Immature natural killer cell (primary cell): ENCODE results near the gene GMCL2. TPM values are rescaled to one million over a fixed set of nuclear protein-coding genes. Genes with fewer than 3 reads are reported as not detected.

ENCODE experiments used
- DNase-seq, 3 donors: peaks; one replicate each; pipeline ENCODE4 v3.0.0; 2022; ENCODE audit warnings: mixed read lengths in 1 of 3
- H3K27ac Mint-ChIP-seq, 6 donors: one replicate each; pipeline ENCODE4 v1.8.0; 2020; ENCODE audit warnings: mixed read lengths in 6 of 6, mild to moderate bottlenecking in 5 of 6, inconsistent platforms in 4 of 6, moderate library complexity in 3 of 6
- H3K27me3 Mint-ChIP-seq, 3 donors: one replicate each; pipeline ENCODE4 v1.8.0; 2020 to 2021; ENCODE audit warnings: low read depth in 3 of 3, mild to moderate bottlenecking in 3 of 3, mixed read lengths in 3 of 3, moderate library complexity in 3 of 3, inconsistent platforms in 1 of 3
- H3K36me3 Mint-ChIP-seq, 3 donors: one replicate each; pipeline ENCODE4 v1.8.0; 2020; ENCODE audit warnings: mixed read lengths in 3 of 3, inconsistent platforms in 2 of 3, mild to moderate bottlenecking in 2 of 3
- H3K4me1 Mint-ChIP-seq, 2 donors: one replicate each; pipeline ENCODE4 v1.8.0; 2020; ENCODE audit warnings: inconsistent platforms in 2 of 2, mild to moderate bottlenecking in 2 of 2, mixed read lengths in 2 of 2, moderate library complexity in 1 of 2
- H3K4me3 Mint-ChIP-seq, 5 donors: one replicate each; pipeline ENCODE4 v1.8.0; 2020; ENCODE audit warnings: mild to moderate bottlenecking in 5 of 5, mixed read lengths in 5 of 5, inconsistent platforms in 3 of 5, moderate library complexity in 3 of 5
- H3K9me3 Mint-ChIP-seq, 6 donors: one replicate each; pipeline ENCODE4 v1.8.0; 2020; ENCODE audit warnings: mild to moderate bottlenecking in 6 of 6, mixed read lengths in 6 of 6, inconsistent platforms in 4 of 6, moderate library complexity in 3 of 6
- polyA plus RNA-seq, 3 donors: library from polyadenylated mRNA; unstranded; fragments of 300-500 nt; fragmentation: Illumina TruSeq; gene quantifications; one replicate each; pipeline ENCODE4 v1.2.3, GENCODE V29; 2021

Gene GMCL2
- polyA plus RNA-seq, 3 donors from 2014 or later: not detected

DNA sequence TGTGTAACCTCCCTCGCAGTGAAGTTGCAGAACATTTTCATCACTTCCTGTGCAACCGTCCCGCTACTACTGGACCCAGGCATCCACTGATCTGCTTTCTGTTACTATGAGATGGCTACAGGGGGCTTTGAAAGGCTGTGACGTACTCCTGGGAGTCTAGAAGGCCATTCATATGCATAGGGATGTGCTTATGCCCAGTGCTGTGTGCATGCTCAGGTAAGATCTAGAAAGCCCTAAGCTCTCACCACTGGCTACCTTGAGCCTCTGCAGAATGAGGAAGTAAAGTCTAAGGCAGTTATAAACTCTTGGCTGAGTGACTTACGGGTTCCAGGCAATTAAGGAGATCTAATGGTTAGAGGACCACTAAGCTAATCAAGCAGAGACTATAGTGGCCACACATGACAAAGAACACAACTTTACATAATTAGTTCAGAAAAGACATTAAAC is 28.9 kb upstream of the GMCL2 start:
- peak overlapping the region; percentile 4 to 75 (median 23) for H3K27ac Mint-ChIP-seq
- H3K4me3 Mint-ChIP-seq: no peak overlapping the region
- H3K4me1 Mint-ChIP-seq: peaks cover 16 to 35% of the 10 kb centered on the region in 2 donors
- H3K36me3 Mint-ChIP-seq: peaks cover 8 to 30% (median 10%) of the 10 kb centered on the region in 3 donors
- no peaks in the 10 kb centered on the region for H3K9me3 Mint-ChIP-seq
- no peak for DNase-seq
- H3K27me3 Mint-ChIP-seq: peaks cover 6 to 8% (median 6%) of the 10 kb centered on the region in 3 donors

DNA sequence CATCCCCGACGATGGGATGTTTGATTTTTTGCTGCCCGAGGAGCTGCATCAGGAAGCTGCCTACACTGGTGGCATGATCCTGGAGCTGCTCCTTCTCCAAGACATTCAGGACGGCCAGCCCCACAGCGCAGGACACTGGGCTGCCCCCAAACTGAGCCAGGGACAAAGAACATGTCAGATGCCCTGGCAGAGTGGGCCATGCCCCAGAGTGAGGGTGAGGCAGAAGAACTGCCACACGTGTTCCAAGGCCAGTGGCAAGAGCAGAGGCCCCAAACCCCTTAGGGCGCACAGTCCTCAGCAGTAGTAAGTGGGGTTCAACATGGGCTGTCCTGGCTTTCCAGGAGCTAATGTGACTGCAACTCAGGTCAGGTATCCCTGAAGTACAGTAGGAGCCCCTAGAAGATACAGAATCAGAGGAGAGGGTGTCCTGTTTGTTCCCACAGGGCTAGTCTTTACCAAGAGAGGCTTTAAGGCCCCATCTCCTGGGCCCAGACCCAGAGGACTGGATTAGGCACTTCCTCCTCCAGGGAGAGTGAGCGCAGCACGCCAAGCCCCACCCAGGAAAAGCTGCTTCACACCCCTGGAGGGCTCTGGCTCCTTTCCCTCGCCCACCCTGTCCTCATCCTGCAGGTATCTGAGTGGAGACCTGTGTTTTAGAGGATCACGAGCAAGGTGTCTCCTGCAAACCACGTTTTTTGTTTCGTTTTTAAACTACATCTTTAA is 28.3 kb upstream of the GMCL2 start:
- Mint-ChIP-seq H3K4me3 (no peak overlapping the region), H3K9me3 (no peaks in the 10 kb centered on the region), H3K36me3 (peaks cover 9 to 34% (median 12%) of the 10 kb centered on the region in 3 donors), H3K27ac (peak overlapping the region in 3 of 6 donors; percentile 4 to 51 (median 32)), H3K27me3 (peaks cover 6 to 10% (median 6%) of the 10 kb centered on the region in 3 donors), H3K4me1 (peaks cover 16 to 29% of the 10 kb centered on the region in 2 donors)
- DNase-seq: no peak

DNA sequence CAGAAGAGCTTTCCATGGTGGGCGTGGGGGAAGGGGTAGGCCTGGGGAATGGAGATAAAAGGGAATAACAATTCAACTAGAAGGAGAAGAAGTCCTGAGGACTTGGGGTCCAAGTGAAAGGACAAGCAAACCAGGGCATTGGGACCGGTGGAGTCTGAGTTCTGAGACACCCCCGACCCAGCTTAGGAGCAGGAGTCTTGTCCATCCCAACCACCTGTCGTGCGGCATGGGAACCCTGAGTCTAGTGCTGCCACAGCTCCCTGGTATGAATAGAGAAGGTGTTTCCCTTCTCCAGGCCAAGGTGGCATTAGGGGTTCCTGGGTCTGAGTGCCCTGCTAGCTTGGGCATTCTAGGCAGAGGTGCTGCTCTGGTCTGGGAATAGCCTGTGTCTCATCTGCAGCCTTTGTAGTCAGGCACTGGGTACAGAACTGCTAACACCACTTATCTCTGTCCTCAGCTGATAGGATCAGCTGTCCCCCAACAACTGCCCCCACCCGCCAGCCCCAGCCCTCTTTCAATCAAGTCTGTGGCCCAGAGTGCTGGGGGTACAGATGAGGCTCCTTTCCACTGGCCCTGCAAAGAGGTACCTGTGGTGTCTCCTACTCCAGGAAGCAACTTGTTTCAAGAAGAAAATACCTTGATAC is 27.1 kb upstream of the GMCL2 start:
- no peak for DNase-seq

DNA sequence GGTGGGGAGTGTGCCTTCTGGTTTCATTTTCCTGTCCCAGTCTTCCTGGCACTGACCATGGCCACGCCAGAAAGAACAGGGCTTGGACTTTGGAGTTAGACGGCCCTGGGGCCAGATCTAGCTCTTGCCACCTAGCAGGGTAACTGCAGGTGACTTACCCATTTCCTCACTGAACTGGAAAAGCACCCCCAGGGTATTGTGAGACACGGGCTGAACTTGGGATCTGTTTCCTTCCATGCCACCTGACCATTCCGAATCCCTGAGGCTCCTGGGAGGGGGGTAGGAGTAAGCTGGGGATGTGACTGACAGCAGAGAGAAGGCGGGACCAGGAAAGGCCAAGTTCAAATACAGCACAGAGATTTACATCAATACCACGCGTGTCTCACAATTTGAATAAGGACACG is 26.6 kb upstream of the GMCL2 start:
- Mint-ChIP-seq H3K4me1 (peaks cover 19 to 31% of the 10 kb centered on the region in 2 donors), H3K9me3 (no peaks in the 10 kb centered on the region), H3K27ac (peak overlapping the region in 1 of 6 donors; percentile 6), H3K27me3 (peaks cover 3 to 8% (median 6%) of the 10 kb centered on the region in 3 donors), H3K4me3 (no peak overlapping the region), H3K36me3 (peaks cover 13 to 48% (median 16%) of the 10 kb centered on the region in 3 donors)
- DNase-seq: no peak

More for the DNA sequence above, 27.1 kb upstream of the GMCL2 start:
- H3K27ac Mint-ChIP-seq: peak overlapping the region in 1 of 6 donors; percentile 6
- no peaks in the 10 kb centered on the region for H3K9me3 Mint-ChIP-seq
- H3K36me3 Mint-ChIP-seq: peaks cover 13 to 45% (median 16%) of the 10 kb centered on the region in 3 donors
- peaks cover 16 to 29% of the 10 kb centered on the region in 2 donors for H3K4me1 Mint-ChIP-seq
- H3K4me3 Mint-ChIP-seq: no peak overlapping the region
- H3K27me3 Mint-ChIP-seq: peaks cover 3 to 8% (median 6%) of the 10 kb centered on the region in 3 donors

DNA sequence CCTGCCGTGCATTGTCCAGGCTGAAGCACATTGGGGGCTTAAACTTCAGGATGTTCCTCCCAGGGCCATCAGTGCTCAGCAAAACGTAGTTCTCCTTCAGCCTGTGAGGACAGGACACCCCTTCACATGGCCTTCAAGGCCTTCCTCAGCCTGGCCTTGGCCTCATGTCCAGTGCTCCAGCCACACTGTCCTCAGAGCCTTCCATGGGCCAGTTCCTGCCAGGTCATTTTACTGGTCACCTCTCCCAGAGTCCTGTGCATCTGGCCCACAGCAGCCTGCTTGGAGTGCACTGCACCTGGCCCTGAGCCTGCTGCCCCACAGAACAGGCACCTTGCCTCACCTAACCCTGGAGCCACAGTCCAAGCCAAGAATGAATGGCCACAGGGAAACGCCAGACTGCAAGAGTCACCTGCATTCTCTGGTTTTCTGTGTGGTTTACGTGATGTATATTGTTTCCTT is 25.9 kb upstream of the GMCL2 start:
- Mint-ChIP-seq H3K4me3 (no peak overlapping the region), H3K9me3 (no peaks in the 10 kb centered on the region), H3K27me3 (peaks cover 3 to 8% (median 6%) of the 10 kb centered on the region in 3 donors), H3K36me3 (peaks cover 12 to 44% (median 13%) of the 10 kb centered on the region in 3 donors), H3K4me1 (peaks cover 23 to 33% of the 10 kb centered on the region in 2 donors), H3K27ac (peak overlapping the region in 2 of 6 donors; percentile 17 to 51)
- no peak for DNase-seq

DNA sequence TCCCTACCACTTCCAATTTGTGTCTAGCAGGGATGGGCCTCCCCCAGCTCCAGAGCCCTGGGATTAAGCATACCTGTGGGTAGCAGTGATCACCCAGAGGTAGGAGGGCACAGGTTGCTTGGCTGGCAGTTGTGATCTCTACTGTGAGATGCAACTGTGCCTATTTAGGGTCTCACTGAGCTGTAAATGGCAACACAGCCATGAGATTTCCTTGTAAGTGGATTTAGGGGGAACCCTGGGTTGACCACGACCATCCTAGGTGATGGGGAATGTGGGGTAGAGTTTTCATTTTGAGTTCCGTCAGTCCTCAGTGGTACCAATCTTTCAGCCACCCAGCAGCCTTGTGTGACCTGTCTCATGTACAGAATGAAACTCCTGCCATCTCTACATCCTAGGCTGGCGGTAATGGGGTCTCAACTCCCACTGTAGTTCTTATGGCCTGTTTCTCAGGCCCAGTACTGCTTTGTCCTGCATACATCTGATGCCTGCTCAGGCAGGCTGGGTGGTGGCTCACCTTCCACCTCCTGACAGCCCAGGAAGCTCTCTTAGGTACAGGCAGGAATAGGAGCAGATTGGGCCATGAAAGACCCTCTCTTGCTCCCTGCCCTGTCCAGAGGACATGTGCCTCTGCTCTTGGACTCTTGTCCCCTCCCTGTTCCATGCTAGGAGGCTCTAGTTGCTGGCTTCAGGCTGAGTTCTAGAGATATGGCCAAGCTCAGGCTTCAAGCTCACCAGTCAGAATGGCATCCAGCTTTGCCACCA is 25.3 kb upstream of the GMCL2 start:
- Mint-ChIP-seq H3K27me3 (peaks cover 3 to 8% (median 6%) of the 10 kb centered on the region in 3 donors), H3K4me1 (peaks cover 29 to 39% of the 10 kb centered on the region in 2 donors)

DNA sequence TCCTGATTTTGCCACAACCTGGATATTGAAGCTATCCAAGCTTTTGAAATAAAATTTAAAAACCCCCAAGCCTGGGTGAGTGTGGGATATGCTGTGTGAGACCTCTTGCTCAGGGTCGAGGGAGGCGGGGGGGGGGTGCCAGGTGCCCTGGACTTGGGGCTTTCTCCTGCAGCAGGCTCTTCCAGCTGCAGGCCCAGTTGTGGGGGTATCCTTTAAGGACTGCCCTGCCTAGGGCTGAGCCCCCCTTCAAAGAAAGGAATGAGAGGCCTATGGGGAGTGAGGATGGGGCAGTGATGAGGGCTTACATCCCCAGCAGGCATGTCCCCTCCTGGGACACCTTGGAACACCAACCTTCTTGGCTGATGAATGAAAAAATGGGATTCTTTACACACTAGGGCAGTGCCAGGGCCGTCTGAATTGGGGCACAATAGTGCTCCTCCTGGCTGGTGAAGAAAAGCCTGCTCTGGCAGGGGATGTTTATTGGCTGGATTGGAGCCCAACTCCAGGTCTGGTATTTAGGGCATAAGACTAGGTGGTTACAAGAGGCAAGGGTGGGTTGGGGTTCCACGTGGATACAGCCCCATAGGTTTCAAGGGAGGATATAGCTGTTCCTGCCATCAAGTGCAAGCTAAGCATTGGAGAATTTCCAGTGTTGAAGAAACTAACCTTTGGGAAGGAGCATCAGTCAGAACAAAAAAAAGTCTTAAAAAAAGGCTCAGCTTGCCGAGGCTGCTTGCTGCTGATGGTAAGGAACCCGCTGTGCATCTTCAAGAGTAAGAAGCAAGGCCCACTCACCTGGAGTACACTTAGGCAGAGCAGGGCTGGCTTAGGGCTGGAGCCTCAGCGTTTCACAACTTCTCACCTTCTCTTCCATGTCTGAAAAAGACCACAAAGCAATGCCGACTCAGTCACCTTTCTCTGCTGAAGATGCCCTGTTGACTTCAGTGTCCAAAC is 24.2 kb upstream of the GMCL2 start:
- H3K4me1 Mint-ChIP-seq: peaks cover 37 to 47% of the 10 kb centered on the region in 2 donors
- no peak for DNase-seq
- peak overlapping the region in 2 of 6 donors; percentile 51 to 69 for H3K27ac Mint-ChIP-seq
- peaks cover 11 to 45% (median 13%) of the 10 kb centered on the region in 3 donors for H3K36me3 Mint-ChIP-seq
- H3K9me3 Mint-ChIP-seq: no peaks in the 10 kb centered on the region
- peaks cover 3 to 11% (median 7%) of the 10 kb centered on the region in 3 donors for H3K27me3 Mint-ChIP-seq
- H3K4me3 Mint-ChIP-seq: no peak overlapping the region

More for the DNA sequence above, 25.3 kb upstream of the GMCL2 start:
- Mint-ChIP-seq H3K9me3 (no peaks in the 10 kb centered on the region), H3K36me3 (peaks cover 12 to 49% (median 13%) of the 10 kb centered on the region in 3 donors), H3K4me3 (no peak overlapping the region), H3K27ac (peak overlapping the region in 4 of 6 donors; percentile 10 to 51 (median 32))
- no peak for DNase-seq

DNA sequence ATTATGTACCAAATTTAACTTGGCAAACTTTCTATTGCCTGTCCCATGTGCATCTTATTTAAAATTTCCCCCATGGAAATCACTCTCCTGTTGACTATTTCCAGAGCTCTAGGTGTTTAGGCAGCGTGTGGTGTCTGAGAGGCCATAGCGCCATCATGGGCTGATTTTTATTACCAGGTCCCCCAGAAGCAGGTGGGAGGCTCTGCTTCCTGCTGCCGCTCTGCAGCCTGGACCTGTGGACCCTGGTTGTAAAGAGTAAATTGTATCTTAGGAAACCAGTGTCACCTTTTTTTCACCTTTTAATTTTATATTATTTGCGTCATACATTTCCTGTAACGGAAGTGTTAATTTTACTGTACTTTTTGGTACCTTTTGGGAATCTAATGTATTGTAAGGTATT is 23.5 kb upstream of the GMCL2 start:
- Mint-ChIP-seq H3K9me3 (no peaks in the 10 kb centered on the region), H3K4me3 (no peak overlapping the region), H3K27ac (no peak overlapping the region), H3K36me3 (peaks cover 9 to 38% (median 10%) of the 10 kb centered on the region in 3 donors), H3K27me3 (peaks cover 8 to 18% (median 8%) of the 10 kb centered on the region in 3 donors), H3K4me1 (peaks cover 39 to 47% of the 10 kb centered on the region in 2 donors)
- no peak for DNase-seq

DNA sequence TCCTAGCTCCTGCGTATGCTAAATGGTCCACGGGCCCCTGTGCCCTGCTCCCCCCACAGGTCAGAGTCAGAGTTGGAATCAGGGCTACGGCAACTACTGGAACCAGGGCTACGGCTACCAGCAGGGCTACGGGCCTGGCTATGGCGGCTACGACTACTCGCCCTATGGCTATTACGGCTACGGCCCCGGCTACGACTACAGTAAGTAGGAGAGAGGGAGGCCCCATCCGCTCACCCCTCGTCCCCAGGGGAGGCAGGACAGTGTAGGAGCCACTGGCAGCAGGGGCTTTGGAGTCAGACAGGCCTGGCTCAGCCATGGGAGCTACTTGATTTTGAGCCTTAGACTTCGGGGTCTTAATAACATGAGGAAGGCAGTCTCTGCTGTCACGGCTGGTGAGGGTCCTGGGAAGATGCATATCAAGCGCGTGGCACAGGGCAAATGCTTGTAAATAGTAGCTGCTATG is 22.9 kb upstream of the GMCL2 start:
- Mint-ChIP-seq H3K27ac (peak overlapping the region in 3 of 6 donors; percentile 23 to 59 (median 59)), H3K27me3 (peaks cover 7 to 22% (median 11%) of the 10 kb centered on the region in 3 donors), H3K4me3 (no peak overlapping the region), H3K9me3 (no peaks in the 10 kb centered on the region), H3K4me1 (peaks cover 42 to 45% of the 10 kb centered on the region in 2 donors), H3K36me3 (peaks cover 9 to 38% (median 10%) of the 10 kb centered on the region in 3 donors)
- DNase-seq: no peak

DNA sequence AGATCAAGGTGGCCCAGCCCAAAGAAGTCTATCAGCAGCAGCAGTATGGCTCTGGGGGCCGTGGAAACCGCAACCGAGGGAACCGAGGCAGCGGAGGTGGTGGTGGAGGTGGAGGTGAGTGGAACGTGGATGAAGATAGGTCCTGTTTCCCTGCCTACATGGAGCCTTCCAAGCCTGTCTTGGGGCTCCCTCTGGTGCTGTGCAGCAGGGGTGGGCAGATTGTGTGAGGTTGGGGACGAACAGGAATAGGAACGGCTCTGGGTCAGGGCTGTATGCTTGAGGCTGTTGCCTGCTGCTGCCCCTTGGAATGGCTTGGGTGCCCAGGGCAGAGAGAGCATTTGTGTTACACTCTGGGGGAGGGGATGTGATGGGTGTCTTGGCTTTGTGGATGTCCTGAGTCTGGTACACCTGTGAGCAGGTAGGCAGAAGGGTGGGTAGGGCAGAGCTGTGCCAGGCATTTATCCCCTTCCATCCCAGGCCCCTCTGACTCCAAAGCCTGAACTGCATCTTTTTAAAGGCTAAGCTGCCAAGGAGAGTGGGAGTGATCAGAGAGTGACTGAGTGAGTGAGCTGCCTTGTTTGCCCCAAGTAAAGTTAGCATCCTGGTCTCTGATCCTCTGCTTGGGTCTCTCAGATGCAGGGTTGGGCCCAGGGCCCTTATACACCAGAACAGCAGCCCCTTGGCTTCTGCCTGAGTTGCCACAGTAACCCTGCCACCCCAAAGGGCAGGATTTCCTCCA is 22.3 kb upstream of the GMCL2 start:
- peaks cover 41 to 44% of the 10 kb centered on the region in 2 donors for H3K4me1 Mint-ChIP-seq

DNA sequence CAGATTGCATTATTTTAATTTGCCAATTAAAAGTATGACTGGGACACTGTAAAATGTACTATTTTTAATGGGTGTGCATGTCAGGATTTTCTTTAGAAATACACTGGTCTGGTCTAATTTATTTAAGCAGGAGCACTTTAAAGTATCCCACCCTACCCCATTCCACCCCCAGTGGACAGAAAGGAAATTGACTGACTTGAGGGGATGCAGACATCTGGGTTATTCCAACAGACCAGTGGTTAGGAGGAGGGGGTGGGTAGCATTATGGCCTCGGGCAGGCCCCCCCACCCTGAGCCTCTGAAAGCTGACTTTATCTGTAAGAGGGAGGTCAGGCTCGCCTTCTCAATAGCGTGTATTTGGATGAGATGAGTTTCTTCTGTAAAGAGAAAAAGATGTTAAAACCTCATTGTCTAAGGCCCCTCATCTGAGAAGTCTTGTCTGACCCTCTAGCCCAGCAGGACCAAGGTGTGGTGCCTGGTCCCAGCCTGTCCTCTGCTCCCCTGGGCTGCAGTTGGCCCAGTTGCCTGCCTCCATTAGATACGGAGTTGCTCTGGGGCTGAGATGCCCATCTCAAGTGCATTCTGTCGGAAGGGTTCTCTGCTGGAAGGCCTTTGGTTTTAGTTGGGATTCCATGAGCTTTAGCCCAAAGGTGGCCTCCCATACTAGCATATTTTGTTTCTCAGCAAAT is 21.5 kb upstream of the GMCL2 start:
- Mint-ChIP-seq H3K27ac (peak overlapping the region in 2 of 6 donors; percentile 40 to 62), H3K9me3 (no peaks in the 10 kb centered on the region), H3K4me1 (peaks cover 42 to 44% of the 10 kb centered on the region in 2 donors), H3K4me3 (no peak overlapping the region), H3K27me3 (peaks cover 11 to 28% (median 19%) of the 10 kb centered on the region in 3 donors), H3K36me3 (peaks cover 9 to 33% (median 13%) of the 10 kb centered on the region in 3 donors)
- no peak for DNase-seq

More for the DNA sequence above, 22.3 kb upstream of the GMCL2 start:
- peaks cover 9 to 38% (median 10%) of the 10 kb centered on the region in 3 donors for H3K36me3 Mint-ChIP-seq
- no peak for DNase-seq
- H3K4me3 Mint-ChIP-seq: no peak overlapping the region
- H3K9me3 Mint-ChIP-seq: no peaks in the 10 kb centered on the region
- peaks cover 7 to 22% (median 11%) of the 10 kb centered on the region in 3 donors for H3K27me3 Mint-ChIP-seq
- H3K27ac Mint-ChIP-seq: peak overlapping the region in 3 of 6 donors; percentile 23 to 59 (median 40)
